H9 (cell line): ENCODE data around the gene FABP1. TPM values are rescaled to one million over a fixed set of nuclear protein-coding genes. Genes with fewer than 3 reads are reported as not detected.

Source experiments
- DNase-seq: peaks from one replicate; pipeline ENCODE4 v3.0.0-alpha.2; 2017
- H2AFZ ChIP-seq: one replicate; pipeline ENCODE4 v1.6.1; 2013; ENCODE audit warnings: mild to moderate bottlenecking, low read length, control low read depth, moderate library complexity
- H2AK5ac ChIP-seq: 2 replicates; pipeline ENCODE4 v1.6.1; 2013; ENCODE audit warnings: low read length, control low read depth, mixed read lengths; ENCODE audit not compliant: insufficient read length
- H2BK120ac ChIP-seq: one replicate; pipeline ENCODE4 v1.6.1; 2013; ENCODE audit warnings: low read depth, mild to moderate bottlenecking, low read length, control low read depth, inconsistent platforms; ENCODE audit not compliant: poor library complexity, severe bottlenecking
- H2BK12ac ChIP-seq: 2 replicates; pipeline ENCODE4 v1.6.1; 2013; ENCODE audit warnings: low read length, control low read depth, mixed read lengths, low read depth; ENCODE audit not compliant: insufficient read length
- H2BK15ac ChIP-seq: 2 replicates; pipeline ENCODE4 v1.6.1; 2013; ENCODE audit warnings: low read depth, low read length, control low read depth
- H2BK20ac ChIP-seq: one replicate; pipeline ENCODE4 v1.6.1; 2013; ENCODE audit warnings: low read depth, mild to moderate bottlenecking, low read length, control low read depth, inconsistent platforms; ENCODE audit not compliant: poor library complexity, severe bottlenecking
- H2BK5ac ChIP-seq: 2 replicates; pipeline ENCODE4 v1.6.1; 2013; ENCODE audit warnings: low read length, control low read depth, mixed read lengths; ENCODE audit not compliant: insufficient read length
- H3K14ac ChIP-seq: 2 replicates; pipeline ENCODE4 v1.6.1; 2013; ENCODE audit warnings: low read length, control low read depth; ENCODE audit not compliant: insufficient read depth
- H3K18ac ChIP-seq: 2 replicates; pipeline ENCODE4 v1.6.1; 2013; ENCODE audit warnings: low read depth, mild to moderate bottlenecking, mixed read lengths, low read length, control low read depth; ENCODE audit not compliant: insufficient read length
- H3K23ac ChIP-seq: 2 replicates; pipeline ENCODE4 v1.6.1; 2013; ENCODE audit warnings: low read length, control low read depth, mixed read lengths, low read depth; ENCODE audit not compliant: insufficient read length
- H3K23me2 ChIP-seq: 2 replicates; pipeline ENCODE4 v1.6.1; 2013; ENCODE audit warnings: low read depth, mild to moderate bottlenecking, mixed read lengths, low read length, control low read depth; ENCODE audit not compliant: insufficient read length, poor library complexity, severe bottlenecking
- H3K27ac ChIP-seq: 2 replicates; pipeline ENCODE4 v1.5.1; 2013; ENCODE audit warnings: low read length, control low read depth, mixed read lengths, low read depth; ENCODE audit not compliant: insufficient read length
- H3K27me3 ChIP-seq: 2 replicates; pipeline ENCODE4 v1.6.1; 2013; ENCODE audit warnings: low read length, control low read depth, inconsistent platforms; ENCODE audit not compliant: insufficient read depth
- H3K4ac ChIP-seq: 2 replicates; pipeline ENCODE4 v1.6.1; 2013; ENCODE audit warnings: low read depth, mild to moderate bottlenecking, control low read depth, inconsistent platforms, low read length, moderate library complexity
- H3K4me1 ChIP-seq: 2 replicates; pipeline ENCODE4 v1.6.1; 2013; ENCODE audit warnings: low read length, control low read depth, inconsistent platforms; ENCODE audit not compliant: insufficient read depth
- H3K4me2 ChIP-seq: 2 replicates; pipeline ENCODE4 v1.6.1; 2013; ENCODE audit warnings: low read length, control low read depth, mixed read lengths; ENCODE audit not compliant: insufficient read length, insufficient read depth
- H3K56ac ChIP-seq: 2 replicates; pipeline ENCODE4 v1.6.1; 2013; ENCODE audit warnings: low read depth, mild to moderate bottlenecking, mixed read lengths, low read length, control low read depth; ENCODE audit not compliant: insufficient read length
- H3K79me1 ChIP-seq: 2 replicates; pipeline ENCODE4 v1.6.1; 2013; ENCODE audit warnings: low read depth, mild to moderate bottlenecking, moderate library complexity, low read length, control low read depth, inconsistent platforms; ENCODE audit not compliant: insufficient read depth, poor library complexity, severe bottlenecking
- H3K79me2 ChIP-seq: 2 replicates; pipeline ENCODE4 v1.6.1; 2013; ENCODE audit warnings: low read length, control low read depth, inconsistent platforms; ENCODE audit not compliant: insufficient read depth
- H3K9ac ChIP-seq: 2 replicates; pipeline ENCODE4 v1.6.1; 2013; ENCODE audit warnings: low read length, control low read depth, mixed read lengths; ENCODE audit not compliant: insufficient read length; ENCODE audit errors: extremely low read depth
- H3K9me3 ChIP-seq: one replicate; pipeline ENCODE4 v1.6.1; 2013; ENCODE audit warnings: low read depth, low read length, inconsistent platforms; ENCODE audit not compliant: control insufficient read depth
- H3T11ph ChIP-seq: one replicate; pipeline ENCODE4 v1.6.1; 2013; ENCODE audit warnings: mild to moderate bottlenecking, low read length, control low read depth, inconsistent platforms
- H4K20me1 ChIP-seq: one replicate; pipeline ENCODE4 v1.6.1; 2013; ENCODE audit not compliant: control insufficient read depth, insufficient read length, insufficient read depth
- H4K5ac ChIP-seq: 2 replicates; pipeline ENCODE4 v1.6.1; 2013; ENCODE audit warnings: low read depth, mild to moderate bottlenecking, mixed read lengths, low read length, control low read depth; ENCODE audit not compliant: insufficient read length
- H4K8ac ChIP-seq: replicated peaks from 2 replicates; pipeline ENCODE4 v1.6.1; 2013; ENCODE audit warnings: low read length, control low read depth, mixed read lengths, low read depth; ENCODE audit not compliant: insufficient read length
- H4K91ac ChIP-seq: 2 replicates; pipeline ENCODE4 v1.6.1; 2013; ENCODE audit warnings: low read depth, mild to moderate bottlenecking, moderate library complexity, mixed read lengths, low read length, control low read depth; ENCODE audit not compliant: insufficient read length
- H3K27ac Mint-ChIP-seq, 3 experiments: 2 replicates in 2 of 3; 3 replicates in 1 of 3; pipeline ENCODE4 v1.8.0; 2020 to 2021; ENCODE audit warnings: mixed read lengths in 3 of 3, mild to moderate bottlenecking in 1 of 3, moderate library complexity in 1 of 3
- H3K27me3 Mint-ChIP-seq: 2 replicates; pipeline ENCODE4 v1.8.0; 2021; ENCODE audit warnings: low read depth, mild to moderate bottlenecking, moderate library complexity, mixed read lengths
- H3K36me3 Mint-ChIP-seq, 3 experiments: 2 replicates in 2 of 3; 3 replicates in 1 of 3; pipeline ENCODE4 v1.8.0; 2020 to 2021; ENCODE audit warnings: low read depth in 3 of 3, mixed read lengths in 3 of 3; ENCODE audit not compliant: insufficient read depth in 1 of 3
- H3K4me1 Mint-ChIP-seq, 2 experiments: 2 replicates each; pipeline ENCODE4 v1.8.0; 2020; ENCODE audit warnings: mixed read lengths in 2 of 2
- H3K4me3 Mint-ChIP-seq, 2 experiments: 2 replicates in 1 of 2; 3 replicates in 1 of 2; pipeline ENCODE4 v1.8.0; 2020 to 2021; ENCODE audit warnings: mild to moderate bottlenecking in 2 of 2, mixed read lengths in 2 of 2, moderate library complexity in 1 of 2
- H3K9me3 Mint-ChIP-seq, 2 experiments: 2 replicates in 1 of 2; 3 replicates in 1 of 2; pipeline ENCODE4 v1.8.0; 2020; ENCODE audit warnings: mild to moderate bottlenecking in 2 of 2, mixed read lengths in 2 of 2, moderate library complexity in 1 of 2
- CTCF ChIP-seq: fragments of 200-600 bp; sonication (generic); conservative IDR thresholded peaks from 3 replicates; pipeline ENCODE4 v1.8.0; 2021; ENCODE audit warnings: antibody characterized with exemption, mild to moderate bottlenecking
- WGBS: extraction: QIAGEN DNeasy Blood & Tissue Kit; methylation state at CpG from one replicate; pipeline ENCODE4 v1.1.7; 2013; ENCODE audit warnings: missing lambda C conversion rate, low lambda C conversion rate, mixed read lengths; ENCODE audit not compliant: insufficient read length; ENCODE audit errors: extremely low coverage; 5-methylcytosine and 5-hydroxymethylcytosine counted together
- total RNA-seq: library from RNA; stranded (reverse); gene quantifications from 2 replicates; pipeline ENCODE4 v1.2.1, GENCODE V29; 2021

Gene FABP1
- total RNA-seq, 1 experiment from 2014 or later, result not detected

- no CpG with 5 or more reads among the region's 3 CpGs for WGBS
- no peaks in the 10 kb centered on the region; the same call in none of the 2 replicates for H3K27me3 Mint-ChIP-seq
- no peaks in the 10 kb centered on the region for H3K9me3 ChIP-seq
- no peaks in the 10 kb centered on the region for H3K4me1 ChIP-seq
- H3K27me3 ChIP-seq, result no peaks in the 10 kb centered on the region
- H2BK12ac ChIP-seq, result no peak overlapping the region
- no peak overlapping the region for H2AK5ac ChIP-seq
- no peaks in the 10 kb centered on the region; a peak in 1 of 5 replicates for H3K9me3 Mint-ChIP-seq
- no peaks in the 10 kb centered on the region for H4K20me1 ChIP-seq
- H2AFZ ChIP-seq, result no peak overlapping the region
- H3K4me3 Mint-ChIP-seq, result no peak overlapping the region
- no peak overlapping the region for H2BK120ac ChIP-seq
- H3K4ac ChIP-seq, result no peak overlapping the region
- no peak overlapping the region for H2BK5ac ChIP-seq
- H3K9ac ChIP-seq, result no peak overlapping the region
- H3K4me2 ChIP-seq, result no peak overlapping the region
- H3K23ac ChIP-seq, result no peak overlapping the region
- no peak overlapping the region for H2BK20ac ChIP-seq
- peaks cover 14 to 19% of the 10 kb centered on the region in 2 experiments for H3K4me1 Mint-ChIP-seq
- no peaks in the 10 kb centered on the region; a peak in 1 of 7 replicates for H3K36me3 Mint-ChIP-seq
- no peak overlapping the region for H3T11ph ChIP-seq
- H2BK15ac ChIP-seq, result no peak overlapping the region
- no peak overlapping the region for H4K5ac ChIP-seq
- no peak overlapping the region for H3K56ac ChIP-seq
- H3K27ac Mint-ChIP-seq, result no peak overlapping the region; a peak in 1 of 7 replicates
- H4K8ac ChIP-seq, result no peak overlapping the region
- H3K18ac ChIP-seq, result no peak overlapping the region
- no peaks in the 10 kb centered on the region for H3K23me2 ChIP-seq
- no peaks in the 10 kb centered on the region for H3K79me2 ChIP-seq
- H4K91ac ChIP-seq, result no peak overlapping the region
- no peak for DNase-seq
- H3K14ac ChIP-seq, result no peak overlapping the region
- no peak overlapping the region for H3K27ac ChIP-seq
- no peak for TF ChIP-seq CTCF
- H3K79me1 ChIP-seq, result no peaks in the 10 kb centered on the region
Observed at GRCh38 chr2:88159481-88159880, 31.6 kb upstream of the FABP1 start.
